Rectal smooth muscle tissue (tissue), 1 donor: ENCODE data around the gene GLCCI1.

Experiments
- H3K27ac ChIP-seq: one replicate; pipeline ENCODE4 v1.7.0; 2013; ENCODE audit warnings: low read depth, low read length, inconsistent platforms
- H3K27me3 ChIP-seq: one replicate; pipeline ENCODE4 v1.7.0; 2013; ENCODE audit warnings: low read length; ENCODE audit not compliant: control insufficient read depth, insufficient read depth
- H3K36me3 ChIP-seq: one replicate; pipeline ENCODE4 v1.7.0; 2013; ENCODE audit warnings: low read length; ENCODE audit not compliant: control insufficient read depth, insufficient read depth
- H3K4me1 ChIP-seq: one replicate; pipeline ENCODE4 v1.7.0; 2013; ENCODE audit warnings: low read length; ENCODE audit not compliant: control insufficient read depth, insufficient read depth
- H3K4me3 ChIP-seq: one replicate; pipeline ENCODE4 v1.7.0; 2013; ENCODE audit warnings: low read length
- H3K9ac ChIP-seq: one replicate; pipeline ENCODE4 v1.7.0; 2013; ENCODE audit warnings: low read length

GLCCI1 gene

DNA sequence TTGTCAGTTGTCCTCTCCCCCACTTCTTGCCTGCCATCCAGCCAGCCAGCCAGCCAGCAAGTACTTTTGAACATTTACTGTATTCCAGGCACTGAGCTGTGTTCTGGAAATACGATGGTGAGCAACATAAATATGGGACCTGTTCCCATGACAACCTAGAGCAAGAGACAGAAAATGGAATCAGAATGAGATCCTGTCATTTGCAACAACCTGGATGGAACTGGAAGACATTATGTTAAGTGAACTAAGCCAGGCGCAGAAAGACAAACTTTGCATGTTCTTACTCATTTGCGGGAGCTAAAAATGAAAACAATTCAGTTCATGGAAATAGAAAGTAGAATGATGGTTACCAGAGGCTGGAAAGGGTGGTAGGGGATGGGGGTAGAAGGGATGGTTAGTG is 152.6 kb downstream of the GLCCI1 start:
- Histone ChIP-seq H3K27me3 (no peaks in the 10 kb centered on the region), H3K36me3 (no peaks in the 10 kb centered on the region), H3K27ac (no peak overlapping the region)

GRCh38 chr7:8125680-8126444 is 157.3 kb downstream of the GLCCI1 start:
- no peak overlapping the region for H3K27ac ChIP-seq

More for the DNA sequence above, 152.6 kb downstream of the GLCCI1 start:
- H3K9ac ChIP-seq = no peak overlapping the region
- no peaks in the 10 kb centered on the region for H3K4me1 ChIP-seq
- no peak overlapping the region for H3K4me3 ChIP-seq

GRCh38 chr7:8126601-8127167 is 158.1 kb downstream of the GLCCI1 start:
- Histone ChIP-seq H3K4me3 (no peak overlapping the region), H3K27ac (no peak overlapping the region), H3K36me3 (no peaks in the 10 kb centered on the region), H3K27me3 (no peaks in the 10 kb centered on the region), H3K9ac (no peak overlapping the region), H3K4me1 (no peaks in the 10 kb centered on the region)

More at GRCh38 chr7:8125680-8126444, 157.3 kb downstream of the GLCCI1 start:
- H3K4me3 ChIP-seq = no peak overlapping the region
- H3K36me3 ChIP-seq = no peaks in the 10 kb centered on the region
- H3K27me3 ChIP-seq = no peaks in the 10 kb centered on the region
- H3K4me1 ChIP-seq = no peaks in the 10 kb centered on the region
- no peak overlapping the region for H3K9ac ChIP-seq

- Histone ChIP-seq H3K36me3 (no peaks in the 10 kb centered on the region), H3K4me3 (no peak overlapping the region), H3K27ac (no peak overlapping the region), H3K4me1 (no peaks in the 10 kb centered on the region), H3K9ac (no peak overlapping the region), H3K27me3 (no peaks in the 10 kb centered on the region)
Measured at GRCh38 chr7:8128449-8129317, 160.1 kb downstream of the GLCCI1 start.

- Histone ChIP-seq H3K27ac (no peak overlapping the region), H3K4me3 (no peak overlapping the region), H3K27me3 (no peaks in the 10 kb centered on the region), H3K9ac (no peak overlapping the region), H3K36me3 (no peaks in the 10 kb centered on the region), H3K4me1 (no peaks in the 10 kb centered on the region)
Measured at GRCh38 chr7:8129318-8129659, 160.7 kb downstream of the GLCCI1 start.

DNA sequence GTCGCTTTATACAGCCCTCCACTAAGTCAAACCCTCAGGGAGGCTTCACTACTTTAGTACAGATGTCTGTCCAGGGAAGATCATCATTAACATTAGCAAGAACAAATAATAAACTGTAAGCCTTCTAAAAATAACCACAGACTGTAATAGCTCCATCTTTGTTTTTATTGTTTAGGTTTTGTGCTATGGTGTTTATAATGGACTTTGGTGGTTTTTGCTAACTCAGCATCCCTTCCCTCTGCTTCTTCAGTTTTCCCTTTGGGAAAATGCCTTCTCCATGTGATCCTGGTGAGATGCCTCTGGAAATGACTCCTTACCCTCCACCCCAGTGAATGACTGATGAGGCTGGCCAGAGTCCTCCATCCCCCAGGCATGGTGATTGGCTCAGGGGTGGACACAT is 162.1 kb downstream of the GLCCI1 start:
- H3K27me3 ChIP-seq = no peaks in the 10 kb centered on the region
- no peak overlapping the region for H3K4me3 ChIP-seq
- H3K27ac ChIP-seq = no peak overlapping the region
- H3K36me3 ChIP-seq = no peaks in the 10 kb centered on the region
- no peaks in the 10 kb centered on the region for H3K4me1 ChIP-seq
- no peak overlapping the region for H3K9ac ChIP-seq

GRCh38 chr7:8131694-8132605 is 163.4 kb downstream of the GLCCI1 start:
- no peaks in the 10 kb centered on the region for H3K27me3 ChIP-seq
- H3K4me3 ChIP-seq = no peak overlapping the region
- no peak overlapping the region for H3K27ac ChIP-seq
- H3K4me1 ChIP-seq = no peaks in the 10 kb centered on the region
- no peak overlapping the region for H3K9ac ChIP-seq
- no peaks in the 10 kb centered on the region for H3K36me3 ChIP-seq

DNA sequence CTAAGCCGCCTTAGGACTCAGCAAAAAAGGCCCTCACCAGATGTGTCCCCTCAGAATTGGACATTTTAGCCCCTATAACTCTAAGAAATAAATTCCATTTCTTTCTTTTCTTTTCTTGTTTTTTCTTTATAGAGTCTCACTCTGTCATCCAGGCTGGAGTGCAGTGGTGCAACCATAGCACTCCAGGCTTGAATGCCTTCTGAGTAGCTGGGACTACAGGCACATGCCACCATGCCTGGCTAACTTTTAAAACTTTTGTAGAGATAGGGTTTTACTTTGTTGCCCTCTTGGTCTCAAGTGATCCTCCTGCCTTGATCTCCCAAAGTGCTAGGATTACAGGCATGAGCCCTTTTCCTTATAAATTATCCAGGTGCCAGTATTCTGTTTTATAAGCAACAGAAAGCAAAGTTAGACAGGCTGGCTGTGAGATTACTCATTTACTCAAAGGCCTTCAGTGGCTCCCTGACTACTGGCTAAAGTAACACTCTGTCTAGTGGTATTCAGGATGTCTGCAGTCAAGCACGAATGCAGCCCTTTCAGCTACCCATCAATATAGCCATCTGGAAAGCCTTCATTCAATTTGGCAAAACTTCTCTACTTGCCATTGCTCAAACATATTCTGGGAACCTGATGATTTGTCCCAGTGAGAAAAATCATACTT is 164.7 kb downstream of the GLCCI1 start:
- Histone ChIP-seq H3K27ac (no peak overlapping the region), H3K36me3 (no peaks in the 10 kb centered on the region), H3K27me3 (no peaks in the 10 kb centered on the region), H3K4me1 (no peaks in the 10 kb centered on the region), H3K9ac (no peak overlapping the region), H3K4me3 (no peak overlapping the region)

- no peak overlapping the region for H3K27ac ChIP-seq
- H3K4me1 ChIP-seq = no peaks in the 10 kb centered on the region
- H3K9ac ChIP-seq = no peak overlapping the region
Measured at GRCh38 chr7:8134089-8134733, 165.6 kb downstream of the GLCCI1 start.

GRCh38 chr7:8135417-8135816 is 166.8 kb downstream of the GLCCI1 start:
- Histone ChIP-seq H3K4me1 (no peaks in the 10 kb centered on the region), H3K9ac (no peak overlapping the region), H3K4me3 (no peak overlapping the region), H3K27me3 (no peaks in the 10 kb centered on the region), H3K36me3 (no peaks in the 10 kb centered on the region), H3K27ac (no peak overlapping the region)

More at GRCh38 chr7:8134089-8134733, 165.6 kb downstream of the GLCCI1 start:
- Histone ChIP-seq H3K27me3 (no peaks in the 10 kb centered on the region), H3K4me3 (no peak overlapping the region), H3K36me3 (no peaks in the 10 kb centered on the region)

- no peaks in the 10 kb centered on the region for H3K4me1 ChIP-seq
- no peak overlapping the region for H3K9ac ChIP-seq
- no peak overlapping the region for H3K4me3 ChIP-seq
- no peak overlapping the region for H3K27ac ChIP-seq
- no peaks in the 10 kb centered on the region for H3K27me3 ChIP-seq
- H3K36me3 ChIP-seq = no peaks in the 10 kb centered on the region
Measured at GRCh38 chr7:8136051-8136730, 167.6 kb downstream of the GLCCI1 start.
